NB4 (cell line): ENCODE data around the gene RESF1.
A peak's percentile ranks its signal among the peaks of the same experiment; 100 is the strongest.

Source experiments
- MYC ChIP-seq: IDR thresholded peaks from 2 replicates; pipeline ENCODE4 v1.6.1; 2011; ENCODE audit warnings: low read depth, low read length
- POLR2A ChIP-seq: IDR thresholded peaks from 2 replicates; pipeline ENCODE4 v1.6.1; 2011; ENCODE audit warnings: mild to moderate bottlenecking; ENCODE audit not compliant: insufficient read length; ENCODE audit errors: extremely low read depth
- TF ChIP-seq, protein P1 (sequence below): IDR thresholded peaks from one replicate; pipeline ENCODE4 v1.5.1; 2012; ENCODE audit warnings: low read depth, low read length

DNA sequence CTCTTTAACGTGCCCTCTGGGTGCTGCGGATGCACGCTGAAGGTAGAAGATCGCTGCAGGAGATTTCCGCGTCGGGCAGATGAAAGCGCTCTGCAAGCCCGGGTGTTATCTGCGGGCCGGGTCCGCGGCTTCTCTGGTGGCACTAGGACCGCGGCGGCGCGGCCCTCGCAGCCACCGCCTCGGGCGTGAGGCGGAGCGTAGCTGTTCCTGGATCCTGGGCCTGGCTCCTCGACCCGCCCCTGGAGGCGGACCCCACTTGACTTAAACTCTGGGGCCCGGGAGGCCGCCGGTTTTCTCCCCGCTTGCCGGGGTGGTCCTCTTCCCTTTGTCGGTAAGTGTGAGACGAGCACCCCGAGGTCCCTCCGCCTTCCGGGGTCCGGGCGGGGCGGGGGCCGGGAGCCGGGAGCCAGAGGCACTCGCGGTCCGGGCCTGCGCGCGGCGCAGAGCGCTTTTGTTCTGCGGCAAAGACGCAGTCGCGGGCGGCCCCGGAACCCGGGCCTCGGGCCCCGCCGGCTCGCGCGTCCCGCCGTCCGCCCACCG is at the start of gene RESF1:
- TF ChIP-seq, protein P1, sequence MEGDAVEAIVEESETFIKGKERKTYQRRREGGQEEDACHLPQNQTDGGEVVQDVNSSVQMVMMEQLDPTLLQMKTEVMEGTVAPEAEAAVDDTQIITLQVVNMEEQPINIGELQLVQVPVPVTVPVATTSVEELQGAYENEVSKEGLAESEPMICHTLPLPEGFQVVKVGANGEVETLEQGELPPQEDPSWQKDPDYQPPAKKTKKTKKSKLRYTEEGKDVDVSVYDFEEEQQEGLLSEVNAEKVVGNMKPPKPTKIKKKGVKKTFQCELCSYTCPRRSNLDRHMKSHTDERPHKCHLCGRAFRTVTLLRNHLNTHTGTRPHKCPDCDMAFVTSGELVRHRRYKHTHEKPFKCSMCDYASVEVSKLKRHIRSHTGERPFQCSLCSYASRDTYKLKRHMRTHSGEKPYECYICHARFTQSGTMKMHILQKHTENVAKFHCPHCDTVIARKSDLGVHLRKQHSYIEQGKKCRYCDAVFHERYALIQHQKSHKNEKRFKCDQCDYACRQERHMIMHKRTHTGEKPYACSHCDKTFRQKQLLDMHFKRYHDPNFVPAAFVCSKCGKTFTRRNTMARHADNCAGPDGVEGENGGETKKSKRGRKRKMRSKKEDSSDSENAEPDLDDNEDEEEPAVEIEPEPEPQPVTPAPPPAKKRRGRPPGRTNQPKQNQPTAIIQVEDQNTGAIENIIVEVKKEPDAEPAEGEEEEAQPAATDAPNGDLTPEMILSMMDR: no peak
- TF ChIP-seq POLR2A: peak; percentile 81
- peak; percentile 87 for TF ChIP-seq MYC
